HL-60 (cell line): ENCODE data around the gene CACNA1D.

ENCODE experiments used
- DNase-seq, 2 experiments: peaks; one replicate each; pipeline ENCODE4 v3.0.0-alpha.2; 2010 to 2020; ENCODE audit warnings: low read depth in 1 of 2, low spot score in 1 of 2
- H3K27ac ChIP-seq: fragments of 250-450 bp; sonication (Bioruptor Pico); replicated peaks from 2 replicates; pipeline ENCODE4 v1.5.1; 2020; ENCODE audit warnings: mild to moderate bottlenecking, moderate library complexity
- H3K27me3 ChIP-seq: fragments of 250-450 bp; sonication (Bioruptor Pico); 2 replicates; pipeline ENCODE4 v1.5.1; 2021; ENCODE audit warnings: mild to moderate bottlenecking, moderate library complexity; ENCODE audit not compliant: insufficient read depth, poor library complexity, severe bottlenecking
- H3K4me3 ChIP-seq: replicated peaks from 2 replicates; pipeline ENCODE4 v1.5.1; 2011; ENCODE audit warnings: mild to moderate bottlenecking, control low read depth, low read length; ENCODE audit not compliant: insufficient read depth
- CTCF ChIP-seq: IDR thresholded peaks from one replicate; pipeline ENCODE4 v1.5.1; 2011; ENCODE audit warnings: low read length, control low read depth, inconsistent platforms; ENCODE audit not compliant: insufficient read depth
- GABPA ChIP-seq: IDR thresholded peaks from 2 replicates; pipeline ENCODE4 v1.6.1; 2012; ENCODE audit warnings: low read depth
- POLR2AphosphoS5 ChIP-seq: IDR thresholded peaks from 2 replicates; pipeline ENCODE4 v1.6.1; 2012; ENCODE audit warnings: low read depth
- REST ChIP-seq: IDR thresholded peaks from 2 replicates; pipeline ENCODE4 v1.6.1; 2012; ENCODE audit warnings: low read depth; ENCODE audit not compliant: insufficient replicate concordance
- SPI1 ChIP-seq: IDR thresholded peaks from 2 replicates; pipeline ENCODE4 v1.6.1; 2012; ENCODE audit warnings: low read depth, mild to moderate bottlenecking, borderline replicate concordance

Gene CACNA1D

GRCh38 chr3:53691885-53692284 lies 197.5 kb downstream of the CACNA1D start:
- no peak overlapping the region for H3K4me3 ChIP-seq
- DNase-seq = no peak
- TF ChIP-seq REST (no peak), GABPA (no peak), CTCF (no peak), SPI1 (no peak), POLR2AphosphoS5 (no peak)
- H3K27me3 ChIP-seq = peaks cover 5% of the 10 kb centered on the region
- H3K27ac ChIP-seq = no peak overlapping the region

DNA sequence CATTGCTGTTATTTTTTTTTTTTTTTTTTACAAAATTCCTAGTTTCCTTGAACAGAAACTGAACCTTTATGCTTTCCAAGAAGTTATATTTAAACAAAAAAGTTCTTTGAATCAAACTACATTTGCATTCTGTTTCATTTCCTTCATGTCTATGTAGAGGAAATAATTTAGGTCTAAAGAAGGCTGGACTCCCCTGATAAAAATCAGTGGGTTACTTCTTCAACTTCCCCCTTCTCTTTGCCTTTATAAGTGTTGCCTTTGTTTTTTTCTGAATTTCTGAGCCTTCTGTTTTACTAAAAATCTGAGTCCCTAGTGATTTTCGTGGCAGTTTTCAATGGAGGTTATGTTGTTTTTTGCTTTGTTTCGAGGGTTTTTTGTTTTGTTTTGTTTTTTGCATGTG lies 199.0 kb downstream of the CACNA1D start:
- Histone ChIP-seq H3K27me3 (peaks cover 5% of the 10 kb centered on the region), H3K27ac (no peak overlapping the region), H3K4me3 (no peak overlapping the region)
- TF ChIP-seq REST = no peak
- TF ChIP-seq CTCF = no peak
- no peak for TF ChIP-seq POLR2AphosphoS5
- TF ChIP-seq SPI1 = no peak
- no peak for TF ChIP-seq GABPA
- no peak for DNase-seq

DNA sequence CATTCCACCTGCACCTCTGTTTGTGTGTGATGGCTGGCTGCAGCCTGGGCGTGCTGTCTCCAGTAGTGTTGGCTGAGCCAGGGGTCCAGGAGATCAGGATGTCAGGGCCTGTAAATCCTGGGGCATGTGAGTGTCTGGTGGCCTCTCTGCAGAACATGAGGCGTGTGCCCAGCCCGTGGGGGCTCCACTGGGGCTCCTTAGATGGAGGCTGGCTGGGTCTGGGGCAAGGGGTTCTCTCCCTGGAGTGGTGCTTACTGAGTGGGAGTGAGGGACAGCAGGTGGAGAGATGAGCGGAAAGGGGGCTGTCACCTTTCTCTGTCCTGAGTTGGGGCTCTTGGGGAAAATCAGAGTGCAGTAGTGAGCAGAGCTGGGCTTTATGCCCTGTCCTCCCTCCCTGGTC lies 199.6 kb downstream of the CACNA1D start:
- H3K4me3 ChIP-seq = no peak overlapping the region
- TF ChIP-seq REST (no peak), POLR2AphosphoS5 (no peak), CTCF (no peak), SPI1 (no peak), GABPA (no peak)
- DNase-seq = no peak
- no peak overlapping the region for H3K27ac ChIP-seq
- H3K27me3 ChIP-seq = peaks cover 5% of the 10 kb centered on the region
